ENCODE measurements around the gene SUSD6.

DNA sequence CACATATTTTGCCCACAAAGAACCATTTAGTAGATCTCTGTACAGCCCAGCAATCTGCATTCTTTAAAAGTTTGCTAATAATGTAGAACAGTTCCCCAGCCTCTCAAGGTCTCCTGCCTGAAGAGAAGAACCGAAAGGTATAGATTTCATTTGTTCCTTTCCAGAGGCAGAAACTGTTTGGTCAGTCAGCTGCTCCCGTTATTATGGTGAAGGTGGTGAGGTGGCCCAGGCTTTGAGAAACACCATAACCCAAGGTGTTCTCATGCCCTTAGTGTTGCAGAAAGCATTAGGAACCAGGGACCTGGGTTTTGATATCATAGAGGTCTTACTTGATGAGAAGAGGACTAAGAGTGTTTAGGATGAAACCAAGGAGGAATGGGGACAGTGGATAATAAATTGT, 65.3 kb downstream of the SUSD6 start:
- no peak for TF ChIP-seq EZH2phosphoT487 (IDR thresholded peaks at IDR 0.05; ENCODE audit: low read depth, severe bottlenecking, unreplicated experiment)
- TF ChIP-seq, protein P1, sequence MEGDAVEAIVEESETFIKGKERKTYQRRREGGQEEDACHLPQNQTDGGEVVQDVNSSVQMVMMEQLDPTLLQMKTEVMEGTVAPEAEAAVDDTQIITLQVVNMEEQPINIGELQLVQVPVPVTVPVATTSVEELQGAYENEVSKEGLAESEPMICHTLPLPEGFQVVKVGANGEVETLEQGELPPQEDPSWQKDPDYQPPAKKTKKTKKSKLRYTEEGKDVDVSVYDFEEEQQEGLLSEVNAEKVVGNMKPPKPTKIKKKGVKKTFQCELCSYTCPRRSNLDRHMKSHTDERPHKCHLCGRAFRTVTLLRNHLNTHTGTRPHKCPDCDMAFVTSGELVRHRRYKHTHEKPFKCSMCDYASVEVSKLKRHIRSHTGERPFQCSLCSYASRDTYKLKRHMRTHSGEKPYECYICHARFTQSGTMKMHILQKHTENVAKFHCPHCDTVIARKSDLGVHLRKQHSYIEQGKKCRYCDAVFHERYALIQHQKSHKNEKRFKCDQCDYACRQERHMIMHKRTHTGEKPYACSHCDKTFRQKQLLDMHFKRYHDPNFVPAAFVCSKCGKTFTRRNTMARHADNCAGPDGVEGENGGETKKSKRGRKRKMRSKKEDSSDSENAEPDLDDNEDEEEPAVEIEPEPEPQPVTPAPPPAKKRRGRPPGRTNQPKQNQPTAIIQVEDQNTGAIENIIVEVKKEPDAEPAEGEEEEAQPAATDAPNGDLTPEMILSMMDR (IDR thresholded peaks at IDR 0.05; ENCODE audit: poor library complexity) = no peak
